GM19023 (cell line): ENCODE data around the gene TMEM204.

Experiments used
- ATAC-seq: cut with Tn5 transposase; IDR thresholded peaks from one replicate; pipeline ENCODE4 v1.9.1; 2021; ENCODE audit warnings: mild to moderate bottlenecking, moderate library complexity; ENCODE audit not compliant: unreplicated experiment

TMEM204 gene

GRCh38 chr16:1536601-1537000, 3.1 kb downstream of the TMEM204 start:
- ATAC-seq, result no peak

- ATAC-seq, result no peak
Observed at GRCh38 chr16:1537138-1537577, 3.7 kb downstream of the TMEM204 start.

GRCh38 chr16:1537763-1538289, 4.4 kb downstream of the TMEM204 start:
- ATAC-seq, result no peak

GRCh38 chr16:1538804-1539520, 5.5 kb downstream of the TMEM204 start:
- ATAC-seq, result no peak

GRCh38 chr16:1539720-1540555, 6.5 kb downstream of the TMEM204 start:
- no peak for ATAC-seq

- ATAC-seq, result no peak
Observed at GRCh38 chr16:1540556-1540855, 7.0 kb downstream of the TMEM204 start.

GRCh38 chr16:1541293-1542165, 8.1 kb downstream of the TMEM204 start:
- no peak for ATAC-seq

- no peak for ATAC-seq
Observed at GRCh38 chr16:1542166-1542500, 8.7 kb downstream of the TMEM204 start.

- ATAC-seq, result no peak
Observed at GRCh38 chr16:1542533-1542932, 9.1 kb downstream of the TMEM204 start.

- ATAC-seq, result no peak
Observed at GRCh38 chr16:1543085-1543896, 9.8 kb downstream of the TMEM204 start.

GRCh38 chr16:1545044-1546040, 11.9 kb downstream of the TMEM204 start:
- no peak for ATAC-seq

GRCh38 chr16:1546430-1546829, 13.0 kb downstream of the TMEM204 start:
- no peak for ATAC-seq

GRCh38 chr16:1548233-1548632, 14.8 kb downstream of the TMEM204 start:
- no peak for ATAC-seq

GRCh38 chr16:1548727-1549126, 15.3 kb downstream of the TMEM204 start:
- no peak for ATAC-seq

GRCh38 chr16:1550069-1550468, 16.6 kb downstream of the TMEM204 start:
- no peak for ATAC-seq

GRCh38 chr16:1550696-1551095, 17.2 kb downstream of the TMEM204 start:
- ATAC-seq, result no peak

- no peak for ATAC-seq
Observed at GRCh38 chr16:1551166-1551565, 17.7 kb downstream of the TMEM204 start.

- no peak for ATAC-seq
Observed at GRCh38 chr16:1552129-1552528, 18.7 kb downstream of the TMEM204 start.
